GM21737 (cell line): Measurements from ENCODE around the gene MDM2.
A peak's percentile ranks its signal among the peaks of the same experiment; 100 is the strongest.
"Not testable (repeated sequence)": the region's sequence is repeated elsewhere in the genome, so short reads cannot be mapped to it uniquely, and the experiment has no call there.

Experiments
- ATAC-seq: cut with Tn5 transposase; IDR thresholded peaks from one replicate; pipeline ENCODE4 v1.9.1; 2021; ENCODE audit warnings: mild to moderate bottlenecking, moderate library complexity; ENCODE audit not compliant: unreplicated experiment

Gene MDM2

DNA sequence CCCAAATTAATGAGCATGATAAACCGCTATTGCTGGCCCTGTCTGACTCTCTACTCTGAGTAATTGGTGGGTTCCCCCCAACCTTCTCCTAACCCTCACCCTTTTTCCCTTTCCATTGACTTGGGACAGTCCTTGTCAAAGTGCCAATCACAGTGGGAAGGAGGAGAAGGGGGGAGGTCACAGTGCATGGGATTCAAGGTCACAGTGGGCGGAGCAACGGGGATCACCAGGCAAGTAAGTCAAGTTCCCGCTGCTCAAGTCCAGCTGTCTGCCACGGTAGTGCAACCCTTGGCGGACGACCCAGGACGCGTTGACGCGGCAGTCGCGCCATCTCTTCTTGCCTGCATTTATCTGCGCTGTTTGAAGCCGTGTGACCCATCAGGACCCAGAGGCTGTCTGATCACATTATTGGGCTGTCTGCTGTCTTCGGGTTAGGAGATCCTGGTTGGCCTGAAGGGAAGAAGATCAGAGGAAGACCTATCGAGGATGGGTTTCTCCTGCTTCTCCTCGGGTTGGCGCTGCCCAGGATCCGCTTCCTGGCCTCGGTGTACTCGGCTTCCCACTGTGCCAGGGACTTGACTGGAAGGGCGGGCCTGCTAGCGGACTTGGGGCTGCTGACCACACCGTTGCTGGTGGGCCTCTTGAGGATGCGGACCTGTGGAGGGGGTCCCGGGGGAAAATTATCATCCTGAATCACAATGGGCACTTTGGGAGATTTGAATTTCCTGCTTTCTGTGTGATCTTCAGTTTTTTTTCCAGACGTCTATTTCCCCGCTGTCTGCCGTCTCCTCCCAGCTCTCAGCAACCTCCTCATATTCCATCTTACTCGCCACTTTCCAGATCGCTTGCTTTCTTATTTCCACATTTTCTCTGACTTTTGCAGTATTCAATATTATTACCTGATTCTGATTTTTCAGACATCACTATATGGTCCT is 3.1 kb upstream of the MDM2 start:
- no peak for ATAC-seq

DNA sequence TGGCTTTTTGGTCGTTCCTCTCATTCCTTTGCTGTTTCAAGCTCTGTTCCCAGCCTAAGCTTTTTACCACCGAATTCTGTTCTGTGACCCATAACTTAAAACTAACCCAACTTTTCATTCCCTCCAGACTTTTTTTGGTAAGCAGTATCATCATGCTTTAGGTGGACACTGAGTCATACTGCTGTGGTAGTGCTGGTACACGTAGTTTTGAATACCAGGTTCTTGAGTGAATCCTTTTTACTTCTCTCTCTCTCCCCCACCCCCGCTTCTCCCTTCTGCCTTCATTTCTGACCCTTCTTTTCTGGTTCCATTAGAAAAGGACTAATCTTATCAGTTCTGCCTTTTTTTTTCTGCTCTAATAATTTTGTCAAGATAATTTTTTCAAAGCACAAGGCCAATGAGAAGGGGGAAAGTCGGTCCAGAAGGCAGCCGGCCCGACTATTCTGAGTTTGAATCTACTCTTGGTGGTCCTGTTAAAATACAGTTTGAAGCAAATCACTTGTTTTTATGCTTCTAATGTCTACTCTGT is 2.3 kb upstream of the MDM2 start:
- no peak for ATAC-seq

DNA sequence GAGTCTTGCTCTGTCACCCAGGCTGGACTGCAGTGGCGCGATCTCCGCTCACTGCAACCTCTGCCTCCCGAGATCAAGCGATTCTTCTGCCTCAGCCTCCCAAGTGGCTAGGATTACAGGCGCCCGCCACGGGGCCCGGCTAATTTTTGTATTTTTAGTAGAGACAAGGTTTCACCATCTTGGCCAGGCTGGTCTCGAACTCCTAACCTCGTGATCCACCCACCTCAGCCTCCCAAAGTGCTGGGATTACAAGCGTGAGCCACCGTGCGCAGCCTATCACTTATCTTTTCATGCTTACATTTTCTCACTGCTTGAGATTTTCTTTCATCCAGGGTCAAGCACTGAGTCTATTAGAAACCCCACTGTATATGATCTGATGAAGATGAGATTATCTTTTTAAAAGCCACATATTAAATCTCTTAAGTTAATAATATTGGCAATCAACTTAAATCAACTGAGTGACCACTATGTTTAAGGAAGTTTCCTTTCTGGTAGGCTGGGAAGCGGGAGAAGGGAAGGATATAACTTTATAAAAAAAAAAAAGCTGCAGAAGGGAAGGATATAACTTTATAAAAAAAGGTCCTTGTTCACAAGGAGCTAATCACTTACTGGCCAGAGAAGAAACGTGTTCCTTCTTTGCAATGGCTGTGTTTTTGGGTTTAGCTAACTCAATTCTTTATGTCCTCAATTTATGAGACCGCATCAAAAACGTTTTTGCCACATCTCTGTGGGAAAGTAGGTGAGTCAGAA is 1.3 kb upstream of the MDM2 start:
- no peak for ATAC-seq

DNA sequence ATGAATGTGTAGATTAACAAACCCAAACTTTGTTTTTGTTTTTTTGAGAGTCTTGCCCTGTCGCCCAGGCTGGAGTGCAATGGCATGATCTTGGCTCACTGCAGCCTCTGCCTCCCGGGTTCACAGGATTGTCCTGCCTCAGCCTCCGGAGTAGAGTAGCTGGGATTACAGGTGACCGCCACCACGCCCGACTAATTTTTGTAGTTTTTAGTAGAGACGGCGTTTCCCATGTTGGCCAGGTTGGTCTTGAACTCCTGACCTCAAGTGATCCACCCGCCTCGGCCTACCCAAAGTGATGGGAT is 752 bp upstream of the MDM2 start:
- ATAC-seq: not testable (repeated sequence)

DNA sequence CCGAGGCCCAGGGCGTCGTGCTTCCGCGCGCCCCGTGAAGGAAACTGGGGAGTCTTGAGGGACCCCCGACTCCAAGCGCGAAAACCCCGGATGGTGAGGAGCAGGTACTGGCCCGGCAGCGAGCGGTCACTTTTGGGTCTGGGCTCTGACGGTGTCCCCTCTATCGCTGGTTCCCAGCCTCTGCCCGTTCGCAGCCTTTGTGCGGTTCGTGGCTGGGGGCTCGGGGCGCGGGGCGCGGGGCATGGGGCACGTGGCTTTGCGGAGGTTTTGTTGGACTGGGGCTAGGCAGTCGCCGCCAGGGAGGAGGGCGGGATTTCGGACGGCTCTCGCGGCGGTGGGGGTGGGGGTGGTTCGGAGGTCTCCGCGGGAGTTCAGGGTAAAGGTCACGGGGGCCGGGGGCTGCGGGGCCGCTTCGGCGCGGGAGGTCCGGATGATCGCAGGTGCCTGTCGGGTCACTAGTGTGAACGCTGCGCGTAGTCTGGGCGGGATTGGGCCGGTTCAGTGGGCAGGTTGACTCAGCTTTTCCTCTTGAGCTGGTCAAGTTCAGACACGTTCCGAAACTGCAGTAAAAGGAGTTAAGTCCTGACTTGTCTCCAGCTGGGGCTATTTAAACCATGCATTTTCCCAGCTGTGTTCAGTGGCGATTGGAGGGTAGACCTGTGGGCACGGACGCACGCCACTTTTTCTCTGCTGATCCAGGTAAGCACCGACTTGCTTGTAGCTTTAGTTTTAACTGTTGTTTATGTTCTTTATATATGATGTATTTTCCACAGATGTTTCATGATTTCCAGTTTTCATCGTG is 612 bp downstream of the MDM2 start:
- ATAC-seq: peak; percentile 50

DNA sequence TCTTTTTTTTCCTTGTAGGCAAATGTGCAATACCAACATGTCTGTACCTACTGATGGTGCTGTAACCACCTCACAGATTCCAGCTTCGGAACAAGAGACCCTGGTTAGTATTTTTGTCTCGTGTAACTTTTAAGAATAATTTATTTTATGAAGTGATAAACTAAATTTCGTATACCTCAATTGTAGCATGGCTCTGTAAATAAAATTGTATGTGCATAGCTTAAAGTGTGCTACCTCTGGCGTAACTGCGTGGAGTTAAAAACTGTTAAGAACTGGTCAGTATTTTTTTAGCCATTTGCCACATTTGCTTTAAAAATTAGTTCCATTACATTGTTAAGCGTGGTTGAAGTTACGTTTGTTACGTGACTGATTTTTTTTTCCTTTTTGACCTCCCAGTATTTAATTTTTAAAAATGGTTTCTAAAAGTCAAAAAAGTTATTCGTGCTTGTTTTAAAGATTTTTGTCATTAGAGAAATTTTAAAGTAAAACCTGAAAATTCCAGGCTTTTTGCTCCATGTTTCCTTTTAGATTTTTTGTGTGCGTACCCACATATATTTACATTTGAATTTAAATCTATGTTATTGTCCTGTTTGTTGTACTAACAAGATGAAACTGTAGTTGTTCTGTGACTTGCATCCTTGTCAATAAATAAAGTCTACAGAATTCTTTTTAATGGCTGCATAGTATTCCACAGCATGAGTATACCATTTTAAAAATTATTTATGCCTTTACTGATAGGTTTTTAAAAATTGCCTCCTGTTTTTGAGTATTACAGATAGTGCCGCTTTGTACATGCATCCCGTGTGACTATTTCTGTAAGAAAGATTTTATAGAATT is 1.4 kb downstream of the MDM2 start:
- ATAC-seq: no peak

DNA sequence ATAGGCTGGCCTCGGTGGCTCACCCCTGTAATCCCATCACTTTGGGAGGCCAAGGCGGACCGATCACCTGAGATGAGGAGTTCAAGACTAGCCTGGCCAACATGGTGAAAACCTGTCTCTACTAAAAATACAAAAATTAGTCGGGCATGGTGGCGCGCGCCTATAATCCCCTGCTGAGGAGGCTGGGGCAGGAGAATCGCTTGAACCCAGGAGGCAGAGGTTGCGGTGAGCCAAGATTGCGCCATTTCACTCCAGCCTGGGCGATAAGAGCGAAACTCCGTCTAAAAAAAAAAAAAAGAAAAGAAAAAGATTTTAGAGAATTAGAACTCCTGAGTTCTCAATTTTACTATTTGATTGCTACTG is 2.0 kb downstream of the MDM2 start:
- ATAC-seq: not testable (repeated sequence)

DNA sequence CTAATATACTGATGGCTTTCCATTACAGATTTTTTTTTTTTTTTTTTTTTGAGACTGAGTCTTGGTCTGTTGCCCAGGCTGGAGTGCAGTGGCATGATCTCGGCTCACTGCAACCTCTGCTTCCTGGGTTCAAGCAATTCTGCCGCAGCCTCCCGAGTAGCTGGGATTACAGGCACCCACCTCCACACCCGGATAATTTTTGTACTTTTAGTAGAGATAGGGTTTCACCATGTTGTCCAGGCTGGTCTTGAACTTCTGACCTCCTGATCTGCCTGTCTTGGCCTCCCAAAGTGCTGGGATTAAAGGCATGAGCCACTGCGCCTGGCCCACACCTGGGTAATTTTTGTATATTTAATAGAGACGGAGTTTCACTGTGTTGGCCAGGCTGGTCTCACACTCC is 3.6 kb downstream of the MDM2 start:
- not testable (repeated sequence) for ATAC-seq

DNA sequence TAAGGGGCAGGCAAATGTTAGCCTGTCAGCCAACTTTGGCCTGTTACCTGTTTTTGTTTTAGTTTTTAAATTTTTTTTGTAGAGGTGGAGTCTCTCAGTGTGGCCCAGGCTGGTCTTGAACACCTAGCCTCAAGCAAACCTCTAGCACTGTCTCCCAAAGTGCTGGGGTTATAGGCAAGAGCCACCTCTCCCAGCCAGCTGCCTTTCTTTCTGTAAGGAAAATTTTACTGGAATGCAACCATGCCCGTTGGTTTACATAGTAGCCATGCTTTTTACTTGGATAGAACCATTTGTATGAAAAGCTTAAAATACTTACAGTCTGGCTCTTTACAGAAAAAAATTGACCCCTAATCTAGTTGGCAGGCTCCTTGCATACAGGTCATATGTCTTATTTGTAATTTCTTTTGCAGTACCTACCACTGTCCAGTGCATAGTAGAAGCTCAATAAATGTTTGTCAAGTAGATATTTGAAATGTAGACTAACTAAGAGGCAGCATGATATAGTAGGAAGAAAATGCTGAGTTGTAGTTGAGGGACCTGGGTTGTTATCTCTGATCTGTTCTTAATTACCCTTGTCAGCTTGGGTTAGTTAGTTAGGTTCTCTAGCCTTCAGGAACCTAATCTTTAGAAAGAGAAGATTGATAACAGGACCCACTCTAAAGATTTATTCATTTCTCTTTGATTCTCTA is 4.7 kb downstream of the MDM2 start:
- no peak for ATAC-seq

DNA sequence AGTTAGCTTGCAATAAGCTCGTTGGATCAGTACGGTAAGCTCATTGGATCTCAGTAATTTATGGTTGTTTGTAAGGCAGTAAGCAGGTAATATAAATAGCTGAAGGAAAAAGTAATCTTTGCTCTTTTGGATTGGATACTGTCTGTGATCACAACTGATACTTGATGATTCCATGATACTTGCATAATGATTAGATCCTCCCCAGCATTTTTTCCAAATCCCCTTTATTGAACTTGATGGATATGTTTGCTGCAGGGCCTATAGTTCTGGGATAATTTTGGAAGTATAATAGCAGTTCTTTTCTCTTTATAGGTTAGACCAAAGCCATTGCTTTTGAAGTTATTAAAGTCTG is 5.2 kb downstream of the MDM2 start:
- no peak for ATAC-seq

DNA sequence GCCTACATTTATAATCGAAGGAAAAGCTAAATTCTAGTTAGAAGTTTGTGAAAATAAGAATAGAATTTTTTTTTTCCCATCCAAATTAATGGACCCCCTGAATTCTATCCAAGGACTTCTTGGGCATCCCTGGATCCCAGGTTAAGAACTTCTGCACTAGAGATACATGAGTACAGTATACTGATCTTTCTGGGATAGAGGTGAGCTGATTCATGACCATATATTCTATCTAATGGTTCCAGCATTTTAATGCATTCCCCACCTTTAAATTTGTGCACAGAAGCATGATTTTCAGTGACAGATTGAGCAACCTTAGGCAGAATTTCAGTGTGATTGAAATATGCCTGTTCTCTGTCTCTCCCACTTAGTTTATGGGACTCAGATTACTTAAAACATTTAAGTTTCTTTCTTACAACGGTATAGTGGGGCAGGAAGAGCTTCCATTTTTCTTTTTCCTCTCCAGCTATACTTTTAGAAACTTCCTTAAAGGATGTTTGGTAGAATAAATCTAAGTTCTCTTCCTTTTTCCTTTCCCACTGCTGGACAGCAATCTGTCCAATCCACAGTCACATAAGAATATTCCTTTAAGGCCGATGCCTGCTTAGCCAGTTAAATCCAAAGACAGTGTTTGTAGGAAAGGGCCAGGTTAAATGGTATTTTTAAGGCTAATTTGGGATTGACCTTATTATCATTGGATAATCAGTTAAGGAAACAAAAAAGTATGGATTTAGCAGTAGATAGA is 6.7 kb downstream of the MDM2 start:
- ATAC-seq: no peak

DNA sequence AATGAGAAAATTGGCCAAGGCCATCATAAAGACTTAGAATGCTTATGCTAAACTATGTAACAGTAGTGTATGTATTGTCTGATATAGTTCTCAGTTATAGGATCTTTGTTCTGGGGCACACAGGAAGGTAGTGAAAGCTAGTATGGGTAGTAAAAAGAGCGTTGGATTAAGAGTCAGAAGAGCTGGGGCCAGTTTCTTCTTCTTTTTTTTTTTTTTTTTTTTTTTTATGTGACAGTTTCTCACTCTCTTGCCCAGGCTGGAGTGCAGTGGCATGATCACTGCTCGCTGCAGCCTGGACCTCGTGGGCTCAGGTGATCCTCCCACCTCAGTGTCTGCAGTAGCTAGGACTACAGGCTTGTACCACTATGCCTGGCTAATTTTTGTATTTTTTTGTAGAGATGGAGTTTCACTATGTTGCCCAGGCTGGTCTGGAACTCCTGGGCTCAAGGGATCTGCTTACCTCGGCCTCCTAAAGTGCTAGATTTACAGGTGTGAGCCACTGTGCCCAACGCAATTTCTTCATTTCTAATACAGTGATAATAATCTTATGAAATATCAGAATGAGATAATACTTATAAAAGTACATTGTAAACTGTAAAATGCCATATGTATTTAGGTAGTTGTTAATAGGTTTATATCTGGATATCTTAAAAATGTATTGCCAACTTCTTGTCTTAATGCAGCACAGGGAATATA is 7.4 kb downstream of the MDM2 start:
- no peak for ATAC-seq

DNA sequence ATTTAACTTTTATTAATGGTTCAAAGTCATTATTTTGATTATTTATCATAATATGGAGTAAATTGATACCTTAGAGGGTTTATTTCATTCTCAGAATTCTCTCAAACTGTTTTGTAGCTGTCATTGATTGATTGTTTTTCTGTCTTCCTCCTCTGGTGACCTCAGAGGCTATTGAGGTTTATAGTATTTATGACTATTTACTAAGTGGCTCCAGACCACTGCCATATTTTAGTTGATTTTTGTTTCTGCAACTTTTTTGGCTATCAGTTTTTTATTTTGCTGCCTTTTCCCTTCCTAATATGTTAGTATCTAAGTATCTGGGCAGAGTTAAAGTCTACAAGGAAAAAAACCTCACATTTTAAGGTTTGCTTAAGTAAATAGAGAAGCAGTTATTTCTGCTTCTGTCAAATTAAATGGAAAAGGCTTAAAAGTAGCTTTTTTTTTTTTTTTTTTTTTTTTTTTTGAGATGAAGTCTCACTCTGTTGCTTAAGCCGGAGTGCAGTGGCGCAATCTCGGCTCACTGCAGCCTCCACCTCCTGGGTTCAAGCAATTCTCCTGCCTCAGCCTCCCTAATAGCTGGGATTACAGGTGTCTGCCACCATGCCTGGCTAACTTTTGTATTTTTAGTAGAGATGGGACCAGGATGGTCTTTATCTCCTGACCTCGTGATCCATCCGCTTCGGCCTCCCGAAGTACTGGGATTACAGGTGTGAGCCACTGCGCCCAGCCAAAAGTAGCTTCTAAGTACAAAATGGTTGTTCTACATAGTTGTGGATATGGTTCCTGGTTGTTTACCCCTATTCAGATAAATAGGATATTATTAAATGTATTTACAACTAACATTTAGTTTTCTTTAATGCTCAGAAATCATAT is 8.2 kb downstream of the MDM2 start:
- no peak for ATAC-seq

DNA sequence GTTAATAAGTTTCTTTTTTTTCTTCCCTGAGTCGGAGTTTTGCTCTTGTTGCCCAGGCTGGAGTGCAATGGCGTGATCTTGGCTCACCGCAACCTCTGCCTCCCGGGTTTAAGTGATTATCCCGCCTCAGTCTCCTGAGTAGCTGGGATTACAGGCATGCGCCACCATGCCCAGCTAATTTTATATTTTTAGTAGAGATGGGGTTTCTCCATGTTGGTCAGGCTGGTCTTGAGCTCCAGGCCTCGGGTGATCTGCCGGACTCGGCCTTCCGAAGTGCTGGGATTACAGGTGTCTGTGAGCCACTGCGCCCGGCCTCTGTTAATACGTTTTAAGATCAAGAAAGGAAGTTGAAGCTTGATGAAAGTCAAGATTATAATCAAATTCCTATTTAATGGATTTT is 11.5 kb downstream of the MDM2 start:
- not testable (repeated sequence) for ATAC-seq

DNA sequence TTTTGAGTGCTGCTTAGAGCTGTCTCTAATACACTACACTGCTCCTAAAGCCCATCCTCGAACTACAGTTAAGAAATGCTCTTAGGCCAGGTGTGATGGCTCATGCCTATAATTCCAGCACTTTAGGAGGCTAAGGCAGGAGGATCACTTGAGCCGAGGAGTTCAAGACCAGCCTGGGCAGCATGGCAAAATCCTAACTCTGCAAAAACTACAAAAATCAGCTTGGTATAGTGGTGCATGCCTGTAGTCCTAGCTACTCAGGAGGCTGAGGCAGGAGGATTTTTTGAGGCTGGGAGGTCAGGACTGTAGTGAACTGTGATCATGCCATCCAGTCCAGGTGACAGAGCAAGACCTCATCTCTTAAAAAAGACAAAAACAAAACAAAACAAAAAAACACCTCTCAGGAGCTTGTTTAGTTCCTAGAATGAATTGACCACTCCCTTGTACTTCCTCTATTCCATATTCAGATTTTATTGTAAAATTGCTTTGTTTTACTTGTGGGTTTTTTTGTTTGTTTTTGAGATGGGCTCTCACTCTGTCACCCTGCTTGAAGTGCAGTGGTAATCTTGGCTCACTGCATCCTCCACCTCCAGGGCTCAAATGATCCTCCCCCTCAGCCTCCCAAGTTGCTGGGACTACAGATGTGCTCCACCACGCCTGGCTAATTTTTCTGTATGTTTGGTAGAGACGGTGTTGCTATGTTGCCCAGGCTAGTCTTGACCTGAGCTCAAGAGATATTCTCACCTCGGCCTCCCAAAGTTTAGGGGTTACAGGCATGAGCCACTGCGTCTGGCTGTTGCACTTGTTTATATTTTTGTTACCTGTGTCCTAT is 13.6 kb downstream of the MDM2 start:
- ATAC-seq: no peak

DNA sequence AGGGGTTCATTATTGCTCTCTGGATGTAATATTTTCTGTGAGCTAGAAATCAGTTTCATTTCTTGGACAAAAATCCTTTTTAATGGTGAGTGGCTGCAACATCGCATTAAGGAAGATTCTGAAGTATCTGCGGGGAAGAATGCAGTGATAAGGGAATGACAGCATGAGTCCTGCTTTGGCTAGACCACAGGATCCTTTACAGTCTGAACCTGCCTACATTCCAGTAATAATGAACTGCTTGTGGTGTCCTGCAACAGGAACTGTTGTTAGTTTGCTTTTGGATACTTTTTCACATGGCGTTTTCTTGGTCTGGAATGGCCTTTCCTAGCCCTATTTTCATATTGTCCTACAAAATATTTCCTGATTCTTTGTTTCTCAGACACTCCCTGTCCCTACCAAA is 15.7 kb downstream of the MDM2 start:
- ATAC-seq: no peak

DNA sequence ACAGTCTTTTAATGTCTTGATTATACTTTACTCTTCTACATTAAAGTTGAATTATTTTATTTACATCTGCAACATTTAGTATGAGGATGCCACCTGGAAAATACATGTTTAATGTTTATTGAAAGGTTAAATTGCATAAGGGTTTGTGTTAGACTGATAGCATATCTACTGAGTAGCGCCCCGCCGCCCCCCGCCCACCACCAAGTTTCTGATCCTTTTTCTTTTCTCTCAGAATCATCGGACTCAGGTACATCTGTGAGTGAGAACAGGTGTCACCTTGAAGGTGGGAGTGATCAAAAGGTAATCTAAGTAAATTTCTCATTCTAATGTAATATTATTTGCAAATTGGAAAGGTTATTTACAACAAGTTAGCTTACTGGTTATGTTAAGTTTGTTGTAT is 16.2 kb downstream of the MDM2 start:
- no peak for ATAC-seq
